GM19351 (cell line): ENCODE results near the gene VGF.

Experiments used
- ATAC-seq: cut with Tn5 transposase; IDR thresholded peaks from one replicate; pipeline ENCODE4 v1.9.1; 2021; ENCODE audit warnings: mild to moderate bottlenecking, moderate library complexity; ENCODE audit not compliant: unreplicated experiment

Gene VGF

GRCh38 chr7:101166909-101167644 is 1.7 kb upstream of the VGF start:
- ATAC-seq = no peak

DNA sequence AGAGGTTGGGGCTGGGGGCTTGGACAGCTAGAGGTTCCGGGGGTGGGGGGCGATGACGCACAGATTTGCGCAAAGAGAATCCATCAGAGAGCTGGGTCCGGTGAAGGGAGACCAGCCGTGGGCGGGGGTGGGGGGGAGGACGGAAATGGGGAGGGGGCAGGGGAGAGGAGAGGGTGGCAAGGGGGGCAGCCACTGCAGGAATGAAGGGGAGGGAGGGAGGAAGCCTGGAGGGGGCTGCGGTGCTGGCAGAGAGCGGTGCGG is 1.2 kb upstream of the VGF start:
- ATAC-seq = no peak

GRCh38 chr7:101165958-101166647 is 734 bp upstream of the VGF start:
- ATAC-seq = no peak

DNA sequence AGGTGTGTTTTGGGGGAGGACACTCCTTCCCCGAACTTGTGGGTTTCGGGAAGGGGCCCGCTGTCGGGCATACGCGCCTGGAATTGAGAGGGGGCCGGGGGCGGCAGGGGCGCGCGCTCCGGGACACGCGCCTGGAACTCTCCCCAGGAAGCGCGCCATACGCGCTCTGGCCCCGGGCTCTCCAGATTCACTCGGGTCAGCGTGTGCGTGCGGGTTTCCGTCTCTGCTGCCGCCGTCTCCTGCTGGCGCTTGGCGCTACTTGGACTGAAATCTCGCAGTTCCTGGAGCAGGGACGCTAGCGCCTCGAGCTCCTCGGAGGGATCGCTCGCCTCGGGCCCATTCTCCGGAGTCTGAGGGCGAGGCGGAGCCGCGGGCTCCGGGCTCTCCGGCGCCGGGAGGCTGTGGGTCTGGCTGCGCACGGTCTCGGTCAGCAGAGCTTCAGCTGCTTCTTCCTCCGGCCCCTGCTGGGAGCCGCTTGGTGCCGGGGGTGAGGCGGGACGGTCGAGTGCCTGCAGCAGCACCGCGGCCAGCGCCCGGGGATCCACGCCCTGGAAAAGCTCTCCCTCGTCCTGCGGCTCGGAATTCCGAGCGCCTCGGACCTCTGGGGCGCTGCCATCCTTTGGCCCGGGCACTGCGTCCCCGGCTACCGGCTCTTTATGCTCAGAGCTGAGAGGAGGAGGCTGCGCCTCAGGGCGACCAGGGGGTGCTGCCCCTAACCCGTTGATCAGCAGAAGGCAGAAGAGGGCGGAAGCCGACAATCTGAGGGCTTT is 1.1 kb downstream of the VGF start:
- no peak for ATAC-seq

DNA sequence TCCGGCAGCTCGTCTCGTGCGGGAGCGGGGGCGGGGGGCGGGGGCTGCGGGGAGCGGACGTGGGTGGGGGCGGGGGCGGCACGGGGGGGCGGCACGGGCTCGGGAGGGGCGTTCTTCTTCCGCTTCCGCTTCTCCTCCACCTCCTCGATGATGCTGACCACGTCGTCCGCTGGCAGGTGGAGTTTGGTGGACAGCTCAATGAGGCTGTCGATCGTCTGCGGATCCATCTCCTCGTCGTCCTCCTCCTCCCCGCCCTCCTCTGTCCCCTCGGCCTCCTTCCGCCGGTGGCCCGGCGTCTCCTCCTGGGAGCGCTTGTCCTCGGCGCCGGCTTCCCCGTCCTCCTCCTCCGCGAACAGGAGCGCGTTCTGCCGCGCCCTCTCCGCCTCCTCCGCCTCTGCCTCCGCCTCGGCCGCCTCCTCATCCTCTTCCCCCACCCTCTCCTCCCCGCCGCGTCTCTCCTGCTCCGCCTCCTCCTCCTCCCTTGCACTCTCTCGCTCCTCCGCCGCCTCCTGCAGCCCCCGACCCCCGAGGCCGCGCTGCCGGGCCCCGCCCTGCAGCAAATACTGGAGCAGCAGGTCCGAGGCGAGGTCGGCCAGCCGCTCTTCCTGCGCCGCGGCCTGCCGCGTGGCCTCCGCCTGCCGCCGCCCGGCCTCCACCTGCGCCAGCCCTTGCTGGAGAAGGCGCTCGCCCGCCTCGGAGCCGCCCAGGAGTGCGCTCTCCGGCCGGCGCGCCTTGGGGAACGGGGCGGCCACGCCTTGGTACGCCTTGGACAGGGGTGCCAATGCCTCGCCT is 1.9 kb downstream of the VGF start:
- ATAC-seq = no peak

GRCh38 chr7:101162551-101163278 is 2.7 kb downstream of the VGF start:
- no peak for ATAC-seq

- no peak for ATAC-seq
Measured at GRCh38 chr7:101161692-101162471, 3.5 kb downstream of the VGF start.

DNA sequence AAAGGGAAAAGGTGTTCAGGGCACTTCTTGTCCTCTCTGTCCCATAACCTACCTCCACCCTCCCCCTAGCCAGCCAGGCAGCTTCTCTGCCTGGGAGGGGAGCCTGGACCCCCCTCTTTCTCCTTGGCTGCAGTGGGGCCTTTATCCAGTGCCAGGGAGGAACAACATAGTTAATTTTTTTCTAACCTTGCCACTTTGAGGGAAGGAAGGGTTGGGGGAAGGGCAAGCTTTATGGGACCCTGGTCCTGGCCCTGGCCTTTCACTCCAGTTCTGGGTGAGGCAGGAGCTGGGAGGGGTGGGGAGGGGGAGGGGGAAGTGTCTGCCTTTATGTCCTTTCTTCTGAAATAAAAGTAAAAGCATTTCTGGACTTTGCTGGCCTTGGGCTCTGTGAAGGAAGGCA is 4.5 kb downstream of the VGF start:
- ATAC-seq = no peak

DNA sequence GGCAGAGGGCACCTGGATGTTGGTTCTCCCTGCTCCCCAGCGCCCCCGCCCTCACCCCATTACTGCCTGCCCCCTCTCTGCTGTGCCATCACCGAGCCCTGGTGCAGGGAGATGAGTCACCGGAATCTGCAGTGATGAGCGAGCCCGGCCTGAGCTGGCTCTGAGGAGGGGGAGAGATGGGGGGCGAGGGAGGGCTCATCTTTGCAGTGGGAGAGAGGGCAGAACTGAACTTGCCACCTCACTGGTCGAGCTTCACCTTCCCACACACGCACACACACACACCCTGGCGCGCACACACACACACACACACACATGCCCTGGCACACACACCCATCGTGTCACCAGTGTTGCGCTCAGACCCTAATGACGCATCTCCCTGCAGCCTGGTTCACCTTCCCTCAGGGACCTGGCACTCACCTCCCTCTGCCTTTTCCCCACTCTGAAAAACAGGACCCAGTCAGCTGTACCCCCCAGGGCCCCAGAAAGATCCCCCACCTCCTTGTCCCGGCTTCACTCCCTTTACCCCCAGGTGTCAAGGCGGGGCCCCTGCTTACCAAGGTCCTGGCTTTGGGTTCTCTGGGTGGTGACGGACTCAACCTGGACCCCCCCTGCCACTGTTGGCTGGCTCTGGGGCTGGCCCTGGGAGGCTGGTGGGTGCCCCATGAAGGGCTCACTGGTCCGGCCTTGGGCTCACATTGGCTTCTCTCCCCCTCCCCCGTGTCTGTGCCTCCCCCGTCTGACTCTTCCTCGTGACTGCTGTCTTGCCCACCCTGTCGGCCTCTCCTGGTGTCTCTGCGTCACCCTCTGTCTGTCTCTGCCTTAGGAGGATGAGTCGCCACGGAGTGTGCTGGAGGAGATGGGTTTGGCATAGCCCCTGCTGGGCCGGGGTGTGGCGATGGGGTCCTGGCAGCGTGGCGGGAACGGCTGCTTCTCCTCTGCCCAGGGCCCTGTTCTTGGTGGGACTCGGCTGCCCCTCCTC is 5.4 kb downstream of the VGF start:
- ATAC-seq = no peak

- no peak for ATAC-seq
Measured at GRCh38 chr7:101156866-101157589, 8.3 kb downstream of the VGF start.

GRCh38 chr7:101156277-101156676 is 9.1 kb downstream of the VGF start:
- no peak for ATAC-seq

DNA sequence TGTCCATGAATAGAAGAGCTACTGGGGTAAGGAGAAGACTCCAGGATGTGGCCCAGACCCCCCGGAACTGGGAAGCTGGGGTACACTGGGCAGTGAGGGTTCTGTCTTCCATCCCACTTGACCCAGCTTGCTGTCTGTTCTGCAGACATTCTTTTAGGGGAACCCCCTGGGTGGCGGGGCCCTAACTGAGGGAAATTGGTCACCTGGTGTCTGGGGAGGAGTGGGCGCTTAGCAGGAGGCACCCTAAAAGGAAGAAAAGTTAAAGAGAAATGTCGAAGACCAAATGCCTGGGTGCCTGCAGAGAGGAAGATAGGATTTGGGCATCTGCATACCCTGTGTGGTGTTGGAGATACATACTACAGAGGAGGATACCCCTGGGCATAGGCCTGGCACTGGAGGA is 10.1 kb downstream of the VGF start:
- ATAC-seq = no peak

DNA sequence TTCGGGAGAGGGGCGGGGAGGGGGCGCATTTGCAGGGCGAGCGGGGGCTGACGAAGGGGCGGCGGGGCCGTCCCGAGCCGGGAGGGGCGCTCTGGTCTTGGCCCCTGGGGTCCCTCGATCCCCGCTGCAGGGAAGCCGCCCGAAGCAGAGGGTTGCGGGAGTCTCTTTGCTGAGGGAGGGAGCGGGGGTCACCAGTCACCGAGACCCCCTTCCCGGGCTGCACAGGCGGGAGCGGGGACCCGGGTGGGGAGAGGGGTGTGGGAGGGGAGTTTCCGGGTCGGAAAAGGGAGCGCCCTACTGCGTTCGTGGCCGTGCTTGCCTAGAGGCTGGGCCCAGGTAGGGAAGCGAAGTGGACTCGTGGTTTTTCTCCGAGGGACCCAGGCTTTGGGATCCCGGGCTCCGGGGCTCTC is 10.7 kb downstream of the VGF start:
- peak; percentile 33 for ATAC-seq

GRCh38 chr7:101153969-101154692 is 11.2 kb downstream of the VGF start, which contains the start of gene AP1S1:
TSS of gene AP1S1 (plus strand) at chr7:101154476. CDS start at chr7:101154515, 39 bp downstream.
- peak; percentile 82 for ATAC-seq

GRCh38 chr7:101151908-101152651 is 13.3 kb downstream of the VGF start:
- no peak for ATAC-seq

DNA sequence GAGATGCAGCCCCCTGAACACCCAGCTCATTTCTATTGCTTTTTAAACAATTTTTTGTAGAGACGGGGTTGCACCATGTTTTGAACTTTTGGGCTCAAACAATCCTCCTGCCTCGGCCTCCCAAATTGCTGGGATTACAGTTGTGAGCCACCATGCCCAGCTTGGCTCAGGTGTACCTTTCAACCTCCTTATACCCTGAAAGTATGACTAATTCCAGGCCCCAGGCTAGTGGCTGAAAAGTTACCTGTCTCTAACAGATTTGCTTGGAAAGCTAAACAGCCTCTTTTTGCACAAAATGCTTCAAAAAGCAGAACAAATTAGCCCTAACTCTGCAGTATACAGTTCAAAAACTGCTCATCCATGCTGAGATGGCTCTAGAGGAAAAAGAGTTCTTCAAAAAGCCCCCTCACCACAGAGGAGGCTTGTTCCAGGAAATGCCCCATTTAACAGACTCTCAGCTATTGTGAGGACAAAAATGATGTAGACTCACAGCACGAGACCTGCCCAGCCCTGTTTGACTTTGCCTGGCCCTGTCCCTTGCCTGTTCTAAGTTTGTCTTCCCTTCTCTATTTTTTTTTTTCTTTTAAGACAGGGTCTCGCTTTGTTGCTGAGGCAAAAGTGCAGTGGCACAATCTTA is 24.5 kb downstream of the VGF start:
- ATAC-seq = no peak
